HG03025 (cell line): ENCODE data around the gene RAI14.
"Not testable (repeated sequence)": the region's sequence is repeated elsewhere in the genome, so short reads cannot be mapped to it uniquely, and the experiment has no call there.

ENCODE experiments used
- ATAC-seq: cut with Tn5 transposase; IDR thresholded peaks from one replicate; pipeline ENCODE4 v1.9.1; 2021; ENCODE audit warnings: mild to moderate bottlenecking, moderate library complexity; ENCODE audit not compliant: unreplicated experiment, low FRiP score

Gene RAI14

GRCh38 chr5:34803974-34804732 lies 148.0 kb downstream of the RAI14 start:
- ATAC-seq, result no peak

- ATAC-seq, result no peak
These were observed 148.8 kb downstream of the RAI14 start for GRCh38 chr5:34804913-34805312.

GRCh38 chr5:34806532-34806931 lies 150.4 kb downstream of the RAI14 start:
- ATAC-seq, result no peak

- ATAC-seq, result no peak
These were observed 155.6 kb downstream of the RAI14 start for GRCh38 chr5:34811706-34812105.

- no peak for ATAC-seq
These were observed 157.4 kb downstream of the RAI14 start for GRCh38 chr5:34813509-34813908.

GRCh38 chr5:34817558-34818351 lies 161.6 kb downstream of the RAI14 start:
- no peak for ATAC-seq

- ATAC-seq, result no peak
These were observed 162.6 kb downstream of the RAI14 start for GRCh38 chr5:34818717-34819116.

- no peak for ATAC-seq
These were observed 164.5 kb downstream of the RAI14 start for GRCh38 chr5:34820593-34820992.

- no peak for ATAC-seq
These were observed 167.0 kb downstream of the RAI14 start for GRCh38 chr5:34822956-34823715.

GRCh38 chr5:34826347-34826746 lies 170.2 kb downstream of the RAI14 start:
- no peak for ATAC-seq

GRCh38 chr5:34827588-34828506 lies 171.7 kb downstream of the RAI14 start:
- no peak for ATAC-seq

- not testable (repeated sequence) for ATAC-seq
These were observed 174.7 kb downstream of the RAI14 start for GRCh38 chr5:34830827-34831226.

GRCh38 chr5:34831303-34831702 lies 175.2 kb downstream of the RAI14 start:
- ATAC-seq, result no peak

- no peak for ATAC-seq
These were observed 176.4 kb downstream of the RAI14 start for GRCh38 chr5:34832568-34832967.

GRCh38 chr5:34833090-34833489 lies 177.0 kb downstream of the RAI14 start:
- no peak for ATAC-seq

GRCh38 chr5:34833976-34834793 lies 178.1 kb downstream of the RAI14 start:
- no peak for ATAC-seq

- no peak for ATAC-seq
These were observed 178.6 kb downstream of the RAI14 start for GRCh38 chr5:34834794-34835089.

GRCh38 chr5:34835664-34836063 lies 179.5 kb downstream of the RAI14 start:
- ATAC-seq, result no peak
